Endothelial cell (in vitro differentiated cells): ENCODE data around the gene ARL8B. TPM values are rescaled to one million over a fixed set of nuclear protein-coding genes. Genes with fewer than 3 reads are reported as not detected.

Source experiments
- DNase-seq: peaks from one replicate; pipeline ENCODE4 v3.0.0; 2021; ENCODE audit warnings: low spot score
- H3K27ac Mint-ChIP-seq: one replicate; pipeline ENCODE4 v1.8.0; 2021; ENCODE audit warnings: mixed read lengths, inconsistent platforms; ENCODE audit not compliant: unreplicated experiment
- H3K27me3 Mint-ChIP-seq: one replicate; pipeline ENCODE4 v1.8.0; 2021; ENCODE audit warnings: mild to moderate bottlenecking, moderate library complexity, mixed read lengths, inconsistent platforms; ENCODE audit not compliant: unreplicated experiment
- H3K36me3 Mint-ChIP-seq: one replicate; pipeline ENCODE4 v1.8.0; 2021; ENCODE audit warnings: mild to moderate bottlenecking, low read depth, mixed read lengths, inconsistent platforms; ENCODE audit not compliant: unreplicated experiment
- H3K4me1 Mint-ChIP-seq: one replicate; pipeline ENCODE4 v1.8.0; 2021; ENCODE audit warnings: mild to moderate bottlenecking, mixed read lengths, inconsistent platforms; ENCODE audit not compliant: unreplicated experiment
- H3K4me3 Mint-ChIP-seq: one replicate; pipeline ENCODE4 v1.8.0; 2021; ENCODE audit warnings: mild to moderate bottlenecking, mixed read lengths, inconsistent platforms; ENCODE audit not compliant: unreplicated experiment
- H3K9me3 Mint-ChIP-seq: one replicate; pipeline ENCODE4 v1.8.0; 2021; ENCODE audit warnings: mixed read lengths, inconsistent platforms; ENCODE audit not compliant: unreplicated experiment
- total RNA-seq: library from RNA; stranded (reverse); fragmentation: NEBNext Ultra II Directional; extraction: Animal tissue kit (Norgen Biotek cat#: 25700); gene quantifications from one replicate; pipeline ENCODE4 v1.2.1, GENCODE V29; 2021; ENCODE audit not compliant: unreplicated experiment
- TF ChIP-seq, protein P1 (sequence below): fragments of 200-600 bp; sonication (generic); IDR thresholded peaks from one replicate; pipeline ENCODE4 v1.5.0; 2021; ENCODE audit warnings: antibody characterized with exemption; ENCODE audit not compliant: unreplicated experiment

The ARL8B gene
- total RNA-seq, 1 donor from 2014 or later = 34.4 TPM

DNA sequence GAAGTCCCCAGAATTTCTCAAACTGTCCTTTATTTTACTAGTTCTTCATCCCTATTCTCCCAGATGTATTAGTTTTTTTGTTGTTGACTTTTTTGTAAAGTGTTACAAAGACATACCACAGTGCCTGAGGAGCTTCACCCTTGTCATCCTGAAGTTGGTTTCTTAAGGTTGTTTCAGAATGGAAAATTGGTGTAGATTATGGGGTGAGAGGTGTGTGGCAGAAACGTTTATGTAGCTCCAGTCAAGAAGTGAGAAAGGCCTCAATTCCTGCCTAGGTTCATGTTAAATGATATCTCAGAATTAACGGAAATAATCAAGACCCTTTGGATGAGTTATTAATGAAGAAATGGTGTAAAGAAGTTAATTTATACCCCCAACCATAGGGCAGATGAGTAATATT, 72.2 kb downstream of the ARL8B start:
- no peak overlapping the region for H3K4me3 Mint-ChIP-seq
- peaks cover 4% of the 10 kb centered on the region for H3K36me3 Mint-ChIP-seq
- no peak for DNase-seq
- H3K27me3 Mint-ChIP-seq = peaks cover 1% of the 10 kb centered on the region
- no peaks in the 10 kb centered on the region for H3K9me3 Mint-ChIP-seq
- TF ChIP-seq, protein P1, sequence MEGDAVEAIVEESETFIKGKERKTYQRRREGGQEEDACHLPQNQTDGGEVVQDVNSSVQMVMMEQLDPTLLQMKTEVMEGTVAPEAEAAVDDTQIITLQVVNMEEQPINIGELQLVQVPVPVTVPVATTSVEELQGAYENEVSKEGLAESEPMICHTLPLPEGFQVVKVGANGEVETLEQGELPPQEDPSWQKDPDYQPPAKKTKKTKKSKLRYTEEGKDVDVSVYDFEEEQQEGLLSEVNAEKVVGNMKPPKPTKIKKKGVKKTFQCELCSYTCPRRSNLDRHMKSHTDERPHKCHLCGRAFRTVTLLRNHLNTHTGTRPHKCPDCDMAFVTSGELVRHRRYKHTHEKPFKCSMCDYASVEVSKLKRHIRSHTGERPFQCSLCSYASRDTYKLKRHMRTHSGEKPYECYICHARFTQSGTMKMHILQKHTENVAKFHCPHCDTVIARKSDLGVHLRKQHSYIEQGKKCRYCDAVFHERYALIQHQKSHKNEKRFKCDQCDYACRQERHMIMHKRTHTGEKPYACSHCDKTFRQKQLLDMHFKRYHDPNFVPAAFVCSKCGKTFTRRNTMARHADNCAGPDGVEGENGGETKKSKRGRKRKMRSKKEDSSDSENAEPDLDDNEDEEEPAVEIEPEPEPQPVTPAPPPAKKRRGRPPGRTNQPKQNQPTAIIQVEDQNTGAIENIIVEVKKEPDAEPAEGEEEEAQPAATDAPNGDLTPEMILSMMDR = no peak
- peak overlapping the region; percentile 6 for H3K27ac Mint-ChIP-seq
- peaks cover 26% of the 10 kb centered on the region for H3K4me1 Mint-ChIP-seq

DNA sequence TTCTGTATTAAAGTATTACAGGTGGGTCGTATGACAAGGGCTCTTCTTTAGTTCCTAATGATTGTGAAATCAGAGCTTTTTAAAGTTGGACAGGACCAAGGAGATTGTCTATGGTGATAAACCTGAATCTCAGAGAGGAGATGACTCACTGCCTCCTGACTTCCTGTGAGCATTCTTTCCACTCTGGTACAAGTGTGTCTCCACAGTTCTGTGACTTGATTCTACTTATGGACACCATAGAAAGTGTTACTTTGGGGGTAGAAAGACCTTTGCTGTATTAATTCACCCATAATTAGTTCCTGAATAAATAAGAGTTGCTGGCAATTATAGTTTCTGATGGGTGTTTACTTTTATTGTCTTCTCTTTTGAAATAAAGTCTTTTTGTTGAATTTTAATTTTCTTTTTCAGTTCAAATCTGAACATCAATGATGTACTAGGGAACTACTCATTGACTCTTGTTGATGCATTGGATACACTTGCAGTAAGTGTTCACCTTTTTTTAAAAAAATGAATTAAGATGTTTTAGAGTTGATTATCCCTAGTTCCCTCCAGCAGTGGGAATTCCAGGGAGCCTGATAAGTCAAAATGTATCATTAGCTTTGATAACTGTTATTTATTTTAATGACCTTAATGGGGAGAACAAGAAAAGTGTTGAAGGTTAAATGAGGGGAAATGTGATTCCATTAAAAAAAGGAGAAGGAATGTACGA, 72.9 kb downstream of the ARL8B start:
- H3K27me3 Mint-ChIP-seq = peaks cover 1% of the 10 kb centered on the region
- TF ChIP-seq, protein P1 = no peak
- peak overlapping the region; percentile 67 for H3K27ac Mint-ChIP-seq
- H3K9me3 Mint-ChIP-seq = no peaks in the 10 kb centered on the region
- H3K4me1 Mint-ChIP-seq = peaks cover 23% of the 10 kb centered on the region
- H3K36me3 Mint-ChIP-seq = peaks cover 4% of the 10 kb centered on the region
- no peak for DNase-seq
- no peak overlapping the region for H3K4me3 Mint-ChIP-seq

DNA sequence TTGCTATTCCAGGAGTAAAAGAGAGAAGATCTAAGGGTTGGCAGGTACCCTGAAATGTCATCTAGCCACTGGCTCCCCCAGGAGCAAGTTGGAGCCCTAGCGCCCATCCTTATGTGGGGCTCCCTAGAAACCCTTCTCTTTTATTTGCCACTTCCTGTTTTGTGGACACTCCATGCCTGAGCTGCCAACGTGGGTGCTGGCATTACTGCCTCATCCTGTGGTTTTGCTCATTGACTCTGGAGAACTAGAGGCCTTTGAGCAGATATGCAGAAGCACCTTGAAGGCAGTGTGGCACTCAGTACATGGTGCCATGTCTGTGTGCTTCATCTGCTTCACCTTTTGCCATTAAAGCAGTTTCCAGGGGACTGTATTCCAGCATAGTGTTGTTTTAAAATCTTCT, 73.5 kb downstream of the ARL8B start:
- no peak for DNase-seq
- peaks cover 4% of the 10 kb centered on the region for H3K36me3 Mint-ChIP-seq
- H3K4me1 Mint-ChIP-seq = peaks cover 17% of the 10 kb centered on the region
- TF ChIP-seq, protein P1 = no peak
- no peak overlapping the region for H3K4me3 Mint-ChIP-seq
- peaks cover 1% of the 10 kb centered on the region for H3K27me3 Mint-ChIP-seq
- H3K9me3 Mint-ChIP-seq = no peaks in the 10 kb centered on the region
- no peak overlapping the region for H3K27ac Mint-ChIP-seq

DNA sequence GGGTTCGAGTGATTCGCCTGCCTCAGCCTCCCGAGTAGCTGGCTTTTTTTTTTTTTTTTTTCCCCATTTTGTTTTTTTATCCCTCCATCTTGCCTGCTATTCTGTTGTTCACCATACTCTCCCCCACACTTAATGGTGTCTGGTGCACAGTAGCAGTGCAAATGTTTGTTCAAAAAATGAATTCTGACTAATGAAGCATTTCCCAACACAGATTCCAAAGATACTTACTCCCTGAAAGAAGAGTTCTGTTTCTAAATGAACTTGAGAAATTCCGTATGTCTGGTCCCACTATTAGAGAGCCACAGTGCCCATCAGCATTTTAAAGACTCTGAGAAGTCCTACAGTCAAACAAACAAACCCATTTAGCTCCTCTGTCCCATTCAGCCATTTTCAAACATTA, 74.9 kb downstream of the ARL8B start:
- Mint-ChIP-seq H3K4me1 (peaks cover 17% of the 10 kb centered on the region), H3K27me3 (peaks cover 1% of the 10 kb centered on the region), H3K9me3 (no peaks in the 10 kb centered on the region), H3K27ac (no peak overlapping the region), H3K4me3 (no peak overlapping the region), H3K36me3 (peaks cover 9% of the 10 kb centered on the region)
- DNase-seq = no peak
- TF ChIP-seq, protein P1 = no peak

DNA sequence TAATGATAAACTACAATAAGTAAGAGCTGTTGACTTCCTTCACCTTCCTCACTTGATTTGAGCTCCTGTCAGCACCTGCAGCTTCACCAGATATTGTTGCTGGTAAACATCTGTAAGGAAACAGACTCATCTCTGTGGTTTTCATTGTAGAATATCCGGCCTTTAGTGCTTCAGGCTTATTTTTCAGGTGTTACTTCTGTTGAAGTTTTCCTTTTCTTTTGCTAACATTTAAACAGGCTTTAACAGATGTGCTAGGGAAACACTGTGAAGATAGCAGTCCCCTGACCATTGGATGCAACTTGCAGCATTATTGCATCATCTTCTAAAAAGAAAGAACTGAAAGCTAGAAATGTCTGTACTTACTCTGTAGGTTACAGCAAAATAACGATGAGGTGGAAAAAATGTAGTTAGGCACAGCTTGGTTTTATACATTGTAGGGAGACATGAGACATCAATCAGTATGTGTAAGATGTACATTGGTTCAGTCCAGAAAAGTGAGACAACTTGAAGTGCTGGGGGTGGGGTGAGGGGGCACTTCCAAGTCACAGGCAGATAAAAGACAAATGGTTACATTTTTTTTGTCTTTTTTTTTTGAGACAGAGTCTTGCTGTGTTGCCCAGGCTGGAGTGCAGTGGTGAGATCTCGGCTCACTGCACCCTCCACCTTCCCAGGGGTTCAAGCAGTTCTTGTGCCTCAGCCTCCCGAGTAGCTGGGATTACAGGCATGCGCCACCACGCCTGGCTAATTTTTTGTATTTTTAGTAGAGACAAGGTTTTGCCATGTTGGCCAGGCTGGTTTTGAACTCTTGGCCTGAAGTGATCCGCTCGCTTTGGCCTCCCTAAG, 75.6 kb downstream of the ARL8B start:
- H3K4me3 Mint-ChIP-seq = no peak overlapping the region
- H3K27ac Mint-ChIP-seq = no peak overlapping the region
- H3K27me3 Mint-ChIP-seq = peaks cover 1% of the 10 kb centered on the region
- no peaks in the 10 kb centered on the region for H3K9me3 Mint-ChIP-seq
- H3K36me3 Mint-ChIP-seq = peaks cover 14% of the 10 kb centered on the region
- peaks cover 17% of the 10 kb centered on the region for H3K4me1 Mint-ChIP-seq
- DNase-seq = no peak
- TF ChIP-seq, protein P1 = no peak
